ENCODE data around the gene DOCK2. TPM values are rescaled to one million over a fixed set of nuclear protein-coding genes. Genes with fewer than 3 reads are reported as not detected.

DOCK2 gene
- total and polyA plus RNA-seq, 2 of the 8 experiments (the other 6 are each of a cell fraction or from before 2014, with no cell fraction given) = 3.9 to 5.7 TPM

DNA sequence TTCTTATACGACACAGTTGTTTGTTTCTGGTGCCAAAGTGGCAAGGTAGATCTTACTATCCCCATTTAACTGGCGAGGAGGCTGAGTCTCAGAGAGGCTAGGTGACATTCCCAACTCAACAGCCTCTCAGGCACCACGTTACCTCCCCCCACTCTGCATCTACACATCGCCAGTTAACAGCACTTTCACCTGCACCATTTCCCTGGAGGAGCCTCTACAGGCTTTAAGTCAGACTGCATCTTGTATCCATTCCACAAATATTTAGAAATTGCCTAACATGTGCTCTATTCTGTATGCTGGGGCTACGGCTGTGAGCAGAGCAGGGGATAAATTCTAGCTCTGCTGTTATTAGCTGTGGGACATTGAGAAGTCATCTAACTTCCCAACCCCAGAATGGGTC, 174.6 kb downstream of the DOCK2 start (continued):
- TF ChIP-seq, protein P1, sequence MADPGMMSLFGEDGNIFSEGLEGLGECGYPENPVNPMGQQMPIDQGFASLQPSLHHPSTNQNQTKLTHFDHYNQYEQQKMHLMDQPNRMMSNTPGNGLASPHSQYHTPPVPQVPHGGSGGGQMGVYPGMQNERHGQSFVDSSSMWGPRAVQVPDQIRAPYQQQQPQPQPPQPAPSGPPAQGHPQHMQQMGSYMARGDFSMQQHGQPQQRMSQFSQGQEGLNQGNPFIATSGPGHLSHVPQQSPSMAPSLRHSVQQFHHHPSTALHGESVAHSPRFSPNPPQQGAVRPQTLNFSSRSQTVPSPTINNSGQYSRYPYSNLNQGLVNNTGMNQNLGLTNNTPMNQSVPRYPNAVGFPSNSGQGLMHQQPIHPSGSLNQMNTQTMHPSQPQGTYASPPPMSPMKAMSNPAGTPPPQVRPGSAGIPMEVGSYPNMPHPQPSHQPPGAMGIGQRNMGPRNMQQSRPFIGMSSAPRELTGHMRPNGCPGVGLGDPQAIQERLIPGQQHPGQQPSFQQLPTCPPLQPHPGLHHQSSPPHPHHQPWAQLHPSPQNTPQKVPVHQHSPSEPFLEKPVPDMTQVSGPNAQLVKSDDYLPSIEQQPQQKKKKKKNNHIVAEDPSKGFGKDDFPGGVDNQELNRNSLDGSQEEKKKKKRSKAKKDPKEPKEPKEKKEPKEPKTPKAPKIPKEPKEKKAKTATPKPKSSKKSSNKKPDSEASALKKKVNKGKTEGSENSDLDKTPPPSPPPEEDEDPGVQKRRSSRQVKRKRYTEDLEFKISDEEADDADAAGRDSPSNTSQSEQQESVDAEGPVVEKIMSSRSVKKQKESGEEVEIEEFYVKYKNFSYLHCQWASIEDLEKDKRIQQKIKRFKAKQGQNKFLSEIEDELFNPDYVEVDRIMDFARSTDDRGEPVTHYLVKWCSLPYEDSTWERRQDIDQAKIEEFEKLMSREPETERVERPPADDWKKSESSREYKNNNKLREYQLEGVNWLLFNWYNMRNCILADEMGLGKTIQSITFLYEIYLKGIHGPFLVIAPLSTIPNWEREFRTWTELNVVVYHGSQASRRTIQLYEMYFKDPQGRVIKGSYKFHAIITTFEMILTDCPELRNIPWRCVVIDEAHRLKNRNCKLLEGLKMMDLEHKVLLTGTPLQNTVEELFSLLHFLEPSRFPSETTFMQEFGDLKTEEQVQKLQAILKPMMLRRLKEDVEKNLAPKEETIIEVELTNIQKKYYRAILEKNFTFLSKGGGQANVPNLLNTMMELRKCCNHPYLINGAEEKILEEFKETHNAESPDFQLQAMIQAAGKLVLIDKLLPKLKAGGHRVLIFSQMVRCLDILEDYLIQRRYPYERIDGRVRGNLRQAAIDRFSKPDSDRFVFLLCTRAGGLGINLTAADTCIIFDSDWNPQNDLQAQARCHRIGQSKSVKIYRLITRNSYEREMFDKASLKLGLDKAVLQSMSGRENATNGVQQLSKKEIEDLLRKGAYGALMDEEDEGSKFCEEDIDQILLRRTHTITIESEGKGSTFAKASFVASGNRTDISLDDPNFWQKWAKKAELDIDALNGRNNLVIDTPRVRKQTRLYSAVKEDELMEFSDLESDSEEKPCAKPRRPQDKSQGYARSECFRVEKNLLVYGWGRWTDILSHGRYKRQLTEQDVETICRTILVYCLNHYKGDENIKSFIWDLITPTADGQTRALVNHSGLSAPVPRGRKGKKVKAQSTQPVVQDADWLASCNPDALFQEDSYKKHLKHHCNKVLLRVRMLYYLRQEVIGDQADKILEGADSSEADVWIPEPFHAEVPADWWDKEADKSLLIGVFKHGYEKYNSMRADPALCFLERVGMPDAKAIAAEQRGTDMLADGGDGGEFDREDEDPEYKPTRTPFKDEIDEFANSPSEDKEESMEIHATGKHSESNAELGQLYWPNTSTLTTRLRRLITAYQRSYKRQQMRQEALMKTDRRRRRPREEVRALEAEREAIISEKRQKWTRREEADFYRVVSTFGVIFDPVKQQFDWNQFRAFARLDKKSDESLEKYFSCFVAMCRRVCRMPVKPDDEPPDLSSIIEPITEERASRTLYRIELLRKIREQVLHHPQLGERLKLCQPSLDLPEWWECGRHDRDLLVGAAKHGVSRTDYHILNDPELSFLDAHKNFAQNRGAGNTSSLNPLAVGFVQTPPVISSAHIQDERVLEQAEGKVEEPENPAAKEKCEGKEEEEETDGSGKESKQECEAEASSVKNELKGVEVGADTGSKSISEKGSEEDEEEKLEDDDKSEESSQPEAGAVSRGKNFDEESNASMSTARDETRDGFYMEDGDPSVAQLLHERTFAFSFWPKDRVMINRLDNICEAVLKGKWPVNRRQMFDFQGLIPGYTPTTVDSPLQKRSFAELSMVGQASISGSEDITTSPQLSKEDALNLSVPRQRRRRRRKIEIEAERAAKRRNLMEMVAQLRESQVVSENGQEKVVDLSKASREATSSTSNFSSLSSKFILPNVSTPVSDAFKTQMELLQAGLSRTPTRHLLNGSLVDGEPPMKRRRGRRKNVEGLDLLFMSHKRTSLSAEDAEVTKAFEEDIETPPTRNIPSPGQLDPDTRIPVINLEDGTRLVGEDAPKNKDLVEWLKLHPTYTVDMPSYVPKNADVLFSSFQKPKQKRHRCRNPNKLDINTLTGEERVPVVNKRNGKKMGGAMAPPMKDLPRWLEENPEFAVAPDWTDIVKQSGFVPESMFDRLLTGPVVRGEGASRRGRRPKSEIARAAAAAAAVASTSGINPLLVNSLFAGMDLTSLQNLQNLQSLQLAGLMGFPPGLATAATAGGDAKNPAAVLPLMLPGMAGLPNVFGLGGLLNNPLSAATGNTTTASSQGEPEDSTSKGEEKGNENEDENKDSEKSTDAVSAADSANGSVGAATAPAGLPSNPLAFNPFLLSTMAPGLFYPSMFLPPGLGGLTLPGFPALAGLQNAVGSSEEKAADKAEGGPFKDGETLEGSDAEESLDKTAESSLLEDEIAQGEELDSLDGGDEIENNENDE (IDR thresholded peaks at IDR 0.05; ENCODE audit: insufficient replicate concordance, low read length) = no peak
- TF ChIP-seq CHD1 (IDR thresholded peaks at IDR 0.05; ENCODE audit: low read depth, low read length) (no peak), MAFK (IDR thresholded peaks at IDR 0.05; ENCODE audit: low read depth, low read length) (no peak), KDM1A (IDR thresholded peaks at IDR 0.05; ENCODE audit: borderline replicate concordance, low read length) (no peak), FOSL1 (IDR thresholded peaks at IDR 0.05; ENCODE audit: insufficient read depth, low read depth, low read length) (no peak), EGR1 (IDR thresholded peaks at IDR 0.05; ENCODE audit: borderline replicate concordance, low read depth, low read length) (no peak), BRCA1 (IDR thresholded peaks at IDR 0.05; ENCODE audit: low read depth, low read length) (no peak), CHD2 (IDR thresholded peaks at IDR 0.05; ENCODE audit: low read length) (no peak)
- TF ChIP-seq, protein P2, sequence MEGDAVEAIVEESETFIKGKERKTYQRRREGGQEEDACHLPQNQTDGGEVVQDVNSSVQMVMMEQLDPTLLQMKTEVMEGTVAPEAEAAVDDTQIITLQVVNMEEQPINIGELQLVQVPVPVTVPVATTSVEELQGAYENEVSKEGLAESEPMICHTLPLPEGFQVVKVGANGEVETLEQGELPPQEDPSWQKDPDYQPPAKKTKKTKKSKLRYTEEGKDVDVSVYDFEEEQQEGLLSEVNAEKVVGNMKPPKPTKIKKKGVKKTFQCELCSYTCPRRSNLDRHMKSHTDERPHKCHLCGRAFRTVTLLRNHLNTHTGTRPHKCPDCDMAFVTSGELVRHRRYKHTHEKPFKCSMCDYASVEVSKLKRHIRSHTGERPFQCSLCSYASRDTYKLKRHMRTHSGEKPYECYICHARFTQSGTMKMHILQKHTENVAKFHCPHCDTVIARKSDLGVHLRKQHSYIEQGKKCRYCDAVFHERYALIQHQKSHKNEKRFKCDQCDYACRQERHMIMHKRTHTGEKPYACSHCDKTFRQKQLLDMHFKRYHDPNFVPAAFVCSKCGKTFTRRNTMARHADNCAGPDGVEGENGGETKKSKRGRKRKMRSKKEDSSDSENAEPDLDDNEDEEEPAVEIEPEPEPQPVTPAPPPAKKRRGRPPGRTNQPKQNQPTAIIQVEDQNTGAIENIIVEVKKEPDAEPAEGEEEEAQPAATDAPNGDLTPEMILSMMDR (IDR thresholded peaks at IDR 0.05; ENCODE audit: control extremely low read depth in 1 of 3, insufficient read depth in 1 of 3, low read depth in 1 of 3, low read length in 3 of 3) = no peak
- TF ChIP-seq, protein P3, sequence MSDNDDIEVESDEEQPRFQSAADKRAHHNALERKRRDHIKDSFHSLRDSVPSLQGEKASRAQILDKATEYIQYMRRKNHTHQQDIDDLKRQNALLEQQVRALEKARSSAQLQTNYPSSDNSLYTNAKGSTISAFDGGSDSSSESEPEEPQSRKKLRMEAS (IDR thresholded peaks at IDR 0.05) = no peak
